TTC549 (cell line): Measurements from ENCODE around the gene CEP70.

Source experiments
- FAIRE-seq: peaks from 2 replicates; lab custom pipeline; 2012; peaks lifted over from hg19 to GRCh38; lab: Jason Lieb, UNC

CEP70 gene

GRCh38 chr3:138450181-138450580, 143.9 kb downstream of the CEP70 start:
- no peak for FAIRE-seq

- FAIRE-seq, result no peak
Measured at GRCh38 chr3:138449490-138449889, 144.6 kb downstream of the CEP70 start.

- no peak for FAIRE-seq
Measured at GRCh38 chr3:138448631-138449030, 145.4 kb downstream of the CEP70 start.

DNA sequence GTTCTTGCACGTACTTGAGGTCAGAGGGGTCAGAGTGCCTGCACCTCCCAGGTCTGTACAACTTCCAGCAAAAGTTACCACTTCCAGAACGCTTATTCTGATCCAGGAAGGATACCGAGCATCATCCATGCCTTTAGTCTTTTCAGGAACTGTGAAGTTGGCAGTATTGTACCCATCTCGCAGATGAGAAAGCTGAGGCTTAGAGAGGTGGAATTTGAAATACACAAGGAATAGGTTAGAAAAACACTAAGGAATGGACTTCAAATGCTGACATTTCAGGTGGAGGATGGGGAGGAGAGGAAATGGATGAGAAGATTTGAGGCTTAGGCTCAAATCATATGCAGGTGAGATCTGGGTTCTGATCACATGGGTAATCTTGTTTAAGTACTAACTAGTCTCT, 148.4 kb downstream of the CEP70 start:
- FAIRE-seq, result no peak

DNA sequence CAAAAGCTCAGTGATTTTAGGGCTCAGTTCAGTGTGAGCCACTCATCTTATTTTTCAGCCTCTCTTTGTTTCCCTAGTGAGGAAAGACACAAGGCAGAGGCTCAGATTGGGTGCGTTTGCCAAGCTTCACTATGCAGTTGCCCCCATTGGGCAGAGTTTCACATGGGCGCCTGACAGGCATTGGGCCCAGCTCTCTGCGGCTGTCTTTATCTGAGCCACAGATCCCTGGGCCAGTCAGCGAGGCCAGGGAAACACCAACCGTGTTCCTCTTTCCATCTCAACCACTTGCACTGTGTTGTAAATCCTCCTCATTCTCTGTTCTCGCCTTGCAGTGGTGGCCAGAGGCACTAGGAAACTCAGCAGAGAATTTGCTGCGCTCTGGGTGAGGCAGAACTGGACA, 148.8 kb downstream of the CEP70 start:
- no peak for FAIRE-seq
